WI38 (cell line): Measurements from ENCODE around the gene BMPR1B.

Experiments used
- H3K4me3 ChIP-seq: 2 replicates; pipeline ENCODE4 v1.5.1; 2011; ENCODE audit warnings: low read depth, mild to moderate bottlenecking, control low read depth, low read length
- CTCF ChIP-seq: IDR thresholded peaks from 2 replicates; pipeline ENCODE4 v1.5.1; 2012; ENCODE audit warnings: low read depth, mild to moderate bottlenecking, control low read depth, low read length

Gene BMPR1B

GRCh38 chr4:95095348-95095974, 337.7 kb downstream of the BMPR1B start:
- peak; percentile 55 for TF ChIP-seq CTCF
- H3K4me3 ChIP-seq: no peak overlapping the region

GRCh38 chr4:95102162-95102790, 344.5 kb downstream of the BMPR1B start:
- no peak overlapping the region for H3K4me3 ChIP-seq
- TF ChIP-seq CTCF: no peak

GRCh38 chr4:95105112-95105511, 347.4 kb downstream of the BMPR1B start:
- TF ChIP-seq CTCF: no peak

GRCh38 chr4:95105983-95106382, 348.2 kb downstream of the BMPR1B start:
- no peak for TF ChIP-seq CTCF
- no peak overlapping the region for H3K4me3 ChIP-seq

More at GRCh38 chr4:95105112-95105511, 347.4 kb downstream of the BMPR1B start:
- no peak overlapping the region for H3K4me3 ChIP-seq

- no peak overlapping the region for H3K4me3 ChIP-seq
- TF ChIP-seq CTCF: no peak
Observed at GRCh38 chr4:95106408-95106928, 348.7 kb downstream of the BMPR1B start.

- no peak for TF ChIP-seq CTCF
- no peak overlapping the region for H3K4me3 ChIP-seq
Observed at GRCh38 chr4:95107004-95107403, 349.2 kb downstream of the BMPR1B start.

- H3K4me3 ChIP-seq: no peak overlapping the region
- TF ChIP-seq CTCF: no peak
Observed at GRCh38 chr4:95107635-95108034, 349.9 kb downstream of the BMPR1B start.
